Astrocyte of the spinal cord (primary cell): ENCODE data around the gene YAE1.
A peak's percentile ranks its signal among the peaks of the same experiment; 100 is the strongest.
"Not testable (repeated sequence)": the region's sequence is repeated elsewhere in the genome, so short reads cannot be mapped to it uniquely, and the experiment has no call there.

Experiments
- DNase-seq: peaks from one replicate; pipeline ENCODE4 v3.0.0; 2011; ENCODE audit warnings: low read depth, low spot score
- H3K4me3 ChIP-seq: 2 replicates; pipeline ENCODE4 v1.5.1; 2011; ENCODE audit warnings: low read depth, mild to moderate bottlenecking, low read length, moderate library complexity
- in situ Hi-C: cut with HindIII; loops from 2 replicates; pipeline ENCODE4 v1.10.0; 2017; ENCODE audit warnings: low sequenced_read_pairs
- TF ChIP-seq, protein P1 (sequence below): IDR thresholded peaks from 2 replicates; pipeline ENCODE4 v1.5.1; 2012; ENCODE audit warnings: low read depth, mild to moderate bottlenecking, low read length, inconsistent platforms

The YAE1 gene

DNA sequence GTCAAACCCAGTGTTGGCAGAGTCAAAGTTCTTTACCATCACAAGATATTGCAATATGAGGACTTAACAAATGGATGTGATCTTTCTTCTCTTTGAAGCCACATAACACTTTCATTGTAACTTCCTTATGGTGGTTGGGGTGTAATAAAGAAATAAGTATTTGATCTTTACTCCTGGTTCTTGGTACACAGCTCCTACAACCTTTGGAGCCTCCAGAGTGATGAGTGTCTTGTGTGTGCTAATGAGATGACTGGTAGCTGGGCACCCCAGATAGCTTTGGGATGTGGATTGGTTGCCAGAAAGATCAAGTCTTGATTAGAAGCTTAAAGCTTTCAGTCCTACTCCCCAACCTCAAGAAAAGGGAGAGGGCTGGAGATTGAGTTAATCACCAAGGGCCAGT, 31.1 kb upstream of the YAE1 start:
- TF ChIP-seq, protein P1, sequence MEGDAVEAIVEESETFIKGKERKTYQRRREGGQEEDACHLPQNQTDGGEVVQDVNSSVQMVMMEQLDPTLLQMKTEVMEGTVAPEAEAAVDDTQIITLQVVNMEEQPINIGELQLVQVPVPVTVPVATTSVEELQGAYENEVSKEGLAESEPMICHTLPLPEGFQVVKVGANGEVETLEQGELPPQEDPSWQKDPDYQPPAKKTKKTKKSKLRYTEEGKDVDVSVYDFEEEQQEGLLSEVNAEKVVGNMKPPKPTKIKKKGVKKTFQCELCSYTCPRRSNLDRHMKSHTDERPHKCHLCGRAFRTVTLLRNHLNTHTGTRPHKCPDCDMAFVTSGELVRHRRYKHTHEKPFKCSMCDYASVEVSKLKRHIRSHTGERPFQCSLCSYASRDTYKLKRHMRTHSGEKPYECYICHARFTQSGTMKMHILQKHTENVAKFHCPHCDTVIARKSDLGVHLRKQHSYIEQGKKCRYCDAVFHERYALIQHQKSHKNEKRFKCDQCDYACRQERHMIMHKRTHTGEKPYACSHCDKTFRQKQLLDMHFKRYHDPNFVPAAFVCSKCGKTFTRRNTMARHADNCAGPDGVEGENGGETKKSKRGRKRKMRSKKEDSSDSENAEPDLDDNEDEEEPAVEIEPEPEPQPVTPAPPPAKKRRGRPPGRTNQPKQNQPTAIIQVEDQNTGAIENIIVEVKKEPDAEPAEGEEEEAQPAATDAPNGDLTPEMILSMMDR = no peak
- no peak for DNase-seq
- in situ Hi-C loops = no loop called here
- H3K4me3 ChIP-seq = no peak overlapping the region

DNA sequence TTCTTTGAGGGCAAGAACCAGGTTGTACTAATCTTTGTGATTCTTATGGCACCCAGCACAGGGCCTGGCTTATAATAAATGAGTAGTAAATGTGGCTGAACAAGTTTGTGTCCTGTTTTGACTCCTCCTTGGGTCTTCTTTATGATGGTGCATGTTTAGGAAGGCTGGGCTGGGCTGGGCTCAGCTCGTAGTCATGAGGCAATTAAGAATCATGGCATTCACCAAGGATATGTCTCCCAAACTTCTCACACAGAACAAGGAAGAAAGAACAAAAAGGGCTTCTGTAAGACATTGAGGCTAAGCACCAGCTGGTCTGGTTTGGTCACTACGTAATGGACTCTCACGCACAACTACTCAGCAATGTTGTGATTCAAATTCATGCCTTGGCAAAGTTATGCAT, 30.5 kb upstream of the YAE1 start:
- in situ Hi-C loops = no loop called here
- DNase-seq = no peak
- TF ChIP-seq, protein P1 = no peak
- no peak overlapping the region for H3K4me3 ChIP-seq

DNA sequence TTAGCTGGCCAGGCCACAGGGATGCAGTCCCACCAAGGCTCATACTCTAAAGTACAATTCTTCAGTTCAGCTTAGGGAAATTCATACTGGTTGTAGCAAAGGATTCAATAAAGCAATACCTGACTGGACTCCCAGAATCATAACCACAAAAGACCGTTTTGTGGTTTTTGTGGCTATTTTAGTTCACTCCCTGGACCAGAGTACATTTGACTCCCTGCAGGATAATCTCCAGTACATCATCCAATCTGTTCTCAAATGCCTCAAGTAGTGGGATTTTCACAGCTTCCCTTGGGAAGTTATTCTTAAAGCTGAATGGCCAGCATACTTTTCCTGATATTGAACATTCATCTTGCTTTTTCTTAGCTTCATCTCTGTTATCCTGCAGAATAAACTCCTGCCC, 29.3 kb upstream of the YAE1 start:
- peak; percentile 59 for DNase-seq
- in situ Hi-C loops = no loop called here
- H3K4me3 ChIP-seq = no peak overlapping the region
- TF ChIP-seq, protein P1 = no peak

DNA sequence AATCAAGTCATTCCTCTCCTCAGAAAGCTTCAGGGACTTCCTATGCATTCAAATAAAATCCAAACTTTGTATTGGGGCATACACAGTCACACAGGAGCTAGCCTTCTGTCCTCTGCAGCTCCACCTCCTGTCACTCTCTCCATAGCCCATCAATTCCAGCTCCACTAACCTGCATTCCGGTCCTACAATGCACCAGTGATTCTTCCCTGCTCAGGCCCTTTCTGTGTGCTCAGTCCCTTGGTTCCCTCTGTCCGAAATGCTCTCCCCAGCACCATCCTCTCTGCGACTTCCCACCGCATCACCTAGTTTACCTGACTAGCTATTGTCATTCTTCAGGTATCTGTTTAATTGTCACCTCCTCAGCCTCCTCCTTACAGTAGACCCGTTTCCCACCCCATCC, 26.4 kb upstream of the YAE1 start:
- no peak overlapping the region for H3K4me3 ChIP-seq
- TF ChIP-seq, protein P1 = no peak
- in situ Hi-C loops = no loop called here

DNA sequence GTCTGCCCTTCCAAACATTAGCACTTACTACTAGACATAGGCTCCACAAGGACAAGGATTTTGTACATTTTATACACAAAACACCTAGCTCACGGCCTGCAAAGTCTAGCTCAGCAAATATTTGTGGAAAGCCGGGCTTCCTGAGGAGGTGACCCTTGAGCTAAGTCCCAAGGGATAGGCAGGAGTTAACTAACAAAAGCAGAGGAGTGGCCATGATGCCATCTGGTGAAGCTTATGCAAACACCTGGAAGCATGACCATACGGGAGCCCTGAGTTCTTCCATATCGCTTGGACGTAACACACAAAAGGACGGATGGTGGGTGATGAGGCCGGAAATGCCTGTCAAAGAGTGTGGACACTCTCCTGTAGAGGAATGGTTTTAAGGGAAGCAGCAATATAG, 25.9 kb upstream of the YAE1 start:
- in situ Hi-C loops = no loop called here
- TF ChIP-seq, protein P1 = no peak
- no peak for DNase-seq
- H3K4me3 ChIP-seq = no peak overlapping the region

More for the DNA sequence above, 26.4 kb upstream of the YAE1 start:
- no peak for DNase-seq

DNA sequence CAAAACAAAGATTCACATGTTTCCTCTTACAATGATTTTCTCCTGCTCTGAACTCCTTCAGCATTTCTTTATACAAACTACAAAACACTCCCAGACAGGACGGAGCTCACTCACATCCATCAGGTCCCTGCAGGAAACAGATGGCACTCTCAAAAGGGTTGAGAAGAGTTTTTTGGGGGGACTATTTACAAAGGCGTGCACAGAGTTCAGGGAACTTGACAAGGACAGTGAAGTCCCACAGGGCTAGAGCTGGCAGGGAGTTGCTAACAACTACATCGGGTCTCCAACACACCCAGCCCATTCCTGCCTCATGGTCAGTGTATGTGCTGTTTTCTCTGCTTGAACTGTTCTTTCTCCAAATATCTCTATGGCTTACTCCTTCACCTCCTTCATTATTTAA, 24.7 kb upstream of the YAE1 start:
- no peak for DNase-seq
- in situ Hi-C loops = no loop called here
- H3K4me3 ChIP-seq = no peak overlapping the region
- TF ChIP-seq, protein P1 = no peak

DNA sequence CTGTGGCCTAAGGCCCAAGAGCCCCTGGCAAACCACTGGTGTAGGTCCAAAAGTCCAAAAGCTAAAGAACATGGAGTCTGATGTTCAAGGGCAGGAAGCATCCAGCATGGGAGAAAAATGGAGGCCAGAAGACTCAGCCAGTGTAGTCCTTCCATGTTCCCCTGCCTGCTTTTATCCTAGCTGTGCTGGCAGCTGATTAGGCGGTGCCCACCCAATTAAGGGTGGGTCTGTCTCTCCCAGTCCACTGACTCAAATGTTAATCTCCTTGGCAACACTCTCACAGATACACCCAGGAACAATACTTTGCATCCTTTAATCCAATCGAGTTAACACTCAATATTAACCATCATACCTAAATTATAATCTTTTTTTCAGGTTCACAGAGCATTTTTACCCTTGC, 21.4 kb upstream of the YAE1 start:
- H3K4me3 ChIP-seq, in situ Hi-C loops, DNase-seq: not testable (repeated sequence)
